H1 (cell line): Measurements from ENCODE around the gene MKKS. TPM values are rescaled to one million over a fixed set of nuclear protein-coding genes. Genes with fewer than 3 reads are reported as not detected.

Source experiments
- CTCF ChIA-PET: fragments of 300-600 bp; sonication (Branson Sonifier 250); formaldehyde crosslinking; loops from one replicate; lab custom pipeline; 2021; ENCODE audit not compliant: partially characterized antibody; lab: Charles Lee
- POLR2A ChIA-PET: fragments of 300-600 bp; sonication (Branson Sonifier 250); formaldehyde crosslinking; loops from one replicate; lab custom pipeline; 2021; ENCODE audit warnings: inconsistent platforms; ENCODE audit not compliant: partially characterized antibody; lab: Charles Lee
- DNase-seq, 2 experiments: peaks; one replicate each; pipeline versions ENCODE4 v3.0.0 to v3.0.0-alpha.2; 2010 to 2022; ENCODE audit warnings: low spot score in 2 of 2, low read depth in 1 of 2, mixed read lengths in 1 of 2
- FAIRE-seq: peaks from 2 replicates; lab custom pipeline; 2011; peaks lifted over from hg19 to GRCh38; lab: Jason Lieb, UNC
- H2AFZ ChIP-seq: 2 replicates; pipeline ENCODE4 v1.8.1; 2012; ENCODE audit warnings: low read length, inconsistent platforms
- H2AK5ac ChIP-seq: 2 replicates; pipeline ENCODE4 v1.6.1; 2013; ENCODE audit warnings: low read depth, low read length
- H2BK120ac ChIP-seq: replicated peaks from 2 replicates; pipeline ENCODE3; 2013; ENCODE audit warnings: low read depth, low read length, inconsistent platforms
- H2BK12ac ChIP-seq: 2 replicates; pipeline ENCODE4 v1.6.1; 2013; ENCODE audit warnings: low read depth, low read length
- H2BK15ac ChIP-seq: 2 replicates; pipeline ENCODE4 v1.6.1; 2013; ENCODE audit warnings: low read length
- H2BK20ac ChIP-seq: 2 replicates; pipeline ENCODE4 v1.6.1; 2013; ENCODE audit warnings: low read length
- H2BK5ac ChIP-seq: 2 replicates; pipeline ENCODE4 v1.6.1; 2013; ENCODE audit warnings: low read depth, low read length
- H3K14ac ChIP-seq: 2 replicates; pipeline ENCODE4 v1.6.1; 2013; ENCODE audit warnings: inconsistent platforms; ENCODE audit not compliant: insufficient read length
- H3K18ac ChIP-seq: 2 replicates; pipeline ENCODE4 v1.6.1; 2013; ENCODE audit warnings: low read length; ENCODE audit errors: extremely low read depth
- H3K23ac ChIP-seq: 2 replicates; pipeline ENCODE4 v1.6.1; 2013; ENCODE audit warnings: inconsistent platforms; ENCODE audit not compliant: insufficient read length
- H3K23me2 ChIP-seq: 2 replicates; pipeline ENCODE4 v1.6.1; 2013; ENCODE audit warnings: low read depth, low read length
- H3K27ac ChIP-seq: 2 replicates; pipeline ENCODE4 v1.6.1; 2011; ENCODE audit warnings: low read depth, low read length, inconsistent platforms
- H3K27me3 ChIP-seq, 4 experiments: replicated peaks in 1 of 4; 1 replicate in 1 of 4; 2 replicates in 3 of 4; pipeline versions ENCODE4 v1.6.1 to v1.8.1; 2011 to 2013; ENCODE audit warnings: low read length in 3 of 4, mild to moderate bottlenecking in 3 of 4, inconsistent platforms in 2 of 4, mixed read lengths in 2 of 4, moderate library complexity in 1 of 4; ENCODE audit not compliant: control insufficient read depth in 3 of 4, insufficient read depth in 3 of 4; ENCODE audit errors: extremely low read depth in 1 of 4
- H3K36me3 ChIP-seq, 4 experiments: 2 replicates each; pipeline versions ENCODE4 v1.6.1 to v1.8.1; 2011 to 2013; ENCODE audit warnings: mild to moderate bottlenecking in 4 of 4, low read length in 3 of 4, moderate library complexity in 2 of 4, control low read depth in 1 of 4, inconsistent platforms in 1 of 4; ENCODE audit not compliant: insufficient read depth in 4 of 4, control insufficient read depth in 2 of 4
- H3K4ac ChIP-seq: replicated peaks from 2 replicates; pipeline ENCODE3; 2013; ENCODE audit warnings: low read length, low read depth, mixed read lengths, inconsistent platforms; ENCODE audit not compliant: insufficient read length
- H3K4me1 ChIP-seq, 4 experiments: replicated peaks in 1 of 4; 1 replicate in 1 of 4; 2 replicates in 3 of 4; pipeline versions ENCODE4 v1.6.1 to v1.8.1; 2011 to 2013; ENCODE audit warnings: low read length in 3 of 4, inconsistent platforms in 2 of 4, mixed read lengths in 1 of 4; ENCODE audit not compliant: insufficient read depth in 4 of 4, control insufficient read depth in 3 of 4
- H3K4me2 ChIP-seq, 2 experiments: 2 replicates each; pipeline versions ENCODE4 v1.6.1 to v1.8.1; 2011 to 2013; ENCODE audit warnings: low read depth in 2 of 2, low read length in 2 of 2, control low read depth in 1 of 2, inconsistent platforms in 1 of 2, mild to moderate bottlenecking in 1 of 2; ENCODE audit not compliant: insufficient read depth in 1 of 2
- H3K4me3 ChIP-seq, 4 experiments: fragments of 200-600, 300-600 bp in 1 of 4; sonication (generic), shearing (Covaris generic), sonication (Bioruptor Twin) in 1 of 4; 2 replicates each; pipeline versions ENCODE4 v1.5.1 to v1.8.1; 2011 to 2016; ENCODE audit warnings: low read length in 4 of 4, low read depth in 3 of 4, control low read depth in 2 of 4, inconsistent platforms in 2 of 4, mild to moderate bottlenecking in 2 of 4, mixed read lengths in 1 of 4, moderate library complexity in 1 of 4; ENCODE audit not compliant: insufficient read depth in 2 of 4; ENCODE audit errors: extremely low read depth in 1 of 4
- H3K56ac ChIP-seq: replicated peaks from 2 replicates; pipeline ENCODE3; 2013; ENCODE audit warnings: low read depth, mild to moderate bottlenecking, mixed read lengths, low read length, inconsistent platforms; ENCODE audit not compliant: insufficient read length
- H3K79me1 ChIP-seq: 2 replicates; pipeline ENCODE4 v1.6.1; 2013; ENCODE audit warnings: low read depth, low read length, control low read depth
- H3K79me2 ChIP-seq, 2 experiments: 2 replicates each; pipeline versions ENCODE4 v1.6.1 to v1.8.1; 2012 to 2013; ENCODE audit warnings: low read length in 2 of 2, mild to moderate bottlenecking in 2 of 2, inconsistent platforms in 1 of 2; ENCODE audit not compliant: insufficient read depth in 2 of 2, control insufficient read depth in 1 of 2
- H3K9ac ChIP-seq, 4 experiments: replicated peaks in 1 of 4; 1 replicate in 1 of 4; 2 replicates in 3 of 4; pipeline versions ENCODE4 v1.6.1 to v1.8.1; 2011 to 2013; ENCODE audit warnings: low read depth in 3 of 4, low read length in 3 of 4, control low read depth in 2 of 4, mild to moderate bottlenecking in 2 of 4, moderate library complexity in 2 of 4, inconsistent platforms in 1 of 4; ENCODE audit errors: extremely low read depth in 1 of 4
- H3K9me3 ChIP-seq, 2 experiments: 2 replicates each; pipeline versions ENCODE4 v1.6.1 to v1.8.1; 2012 to 2013; ENCODE audit warnings: mild to moderate bottlenecking in 2 of 2, moderate library complexity in 2 of 2, control low read depth in 1 of 2, inconsistent platforms in 1 of 2, low read depth in 1 of 2, low read length in 1 of 2, mixed read lengths in 1 of 2; ENCODE audit not compliant: insufficient read depth in 2 of 2
- H4K20me1 ChIP-seq, 2 experiments: replicated peaks in 1 of 2; 2 replicates each; pipeline versions ENCODE3 to v1.8.1; 2011 to 2013; ENCODE audit warnings: inconsistent platforms in 2 of 2, low read length in 2 of 2, mild to moderate bottlenecking in 1 of 2; ENCODE audit not compliant: insufficient read depth in 2 of 2, control insufficient read depth in 1 of 2
- H4K5ac ChIP-seq: 2 replicates; pipeline ENCODE4 v1.6.1; 2013; ENCODE audit warnings: low read length, low read depth, mixed read lengths, inconsistent platforms; ENCODE audit not compliant: insufficient read length
- H4K8ac ChIP-seq: 2 replicates; pipeline ENCODE4 v1.8.0; 2013; ENCODE audit warnings: mild to moderate bottlenecking, moderate library complexity, low read length, inconsistent platforms; ENCODE audit not compliant: insufficient read depth; ENCODE audit errors: extremely low read depth
- H4K91ac ChIP-seq: replicated peaks from 2 replicates; pipeline ENCODE3; 2013; ENCODE audit warnings: low read length, mixed read lengths, inconsistent platforms; ENCODE audit not compliant: insufficient read length
- BCL11A ChIP-seq, 2 experiments: IDR thresholded peaks; one replicate each; pipeline ENCODE4 v1.6.1; 2011; ENCODE audit warnings: low read depth in 2 of 2, low read length in 2 of 2, mild to moderate bottlenecking in 2 of 2
- CBX5 ChIP-seq: fragments of 300-800, 300-1000 bp; sonication (generic); IDR thresholded peaks from 2 replicates; pipeline ENCODE4 v1.7.1; 2016; ENCODE audit warnings: antibody characterized with exemption, low read length, low read depth
- CEBPB ChIP-seq: IDR thresholded peaks from 2 replicates; pipeline ENCODE4 v1.6.1; 2012; ENCODE audit warnings: low read depth, low read length
- CREB1 ChIP-seq: IDR thresholded peaks from 2 replicates; pipeline ENCODE4 v1.6.1; 2012; ENCODE audit warnings: inconsistent platforms
- EP300 ChIP-seq, 2 experiments: IDR thresholded peaks; 1 replicate in 1 of 2; 2 replicates in 1 of 2; pipeline ENCODE4 v1.6.1; 2011 to 2012; ENCODE audit warnings: low read depth in 2 of 2, low read length in 2 of 2, mild to moderate bottlenecking in 2 of 2, borderline replicate concordance in 1 of 2, inconsistent platforms in 1 of 2, moderate library complexity in 1 of 2
- MAFK ChIP-seq: IDR thresholded peaks from 2 replicates; pipeline ENCODE4 v1.6.1; 2012; ENCODE audit warnings: low read depth, mild to moderate bottlenecking, improper control_type of control experiment, low read length
- RXRA ChIP-seq: IDR thresholded peaks from 2 replicates; pipeline ENCODE4 v1.6.1; 2011; ENCODE audit warnings: low read depth, mild to moderate bottlenecking, low read length, moderate library complexity; ENCODE audit not compliant: insufficient read depth
- SAP30 ChIP-seq: fragments of 300-600 bp; sonication (generic); IDR thresholded peaks from 2 replicates; pipeline ENCODE4 v1.7.1; 2012; ENCODE audit warnings: low read length, moderate library complexity, mild to moderate bottlenecking, inconsistent platforms; ENCODE audit not compliant: insufficient read depth, insufficient replicate concordance
- SIN3A ChIP-seq, 2 experiments: IDR thresholded peaks in 1 of 2; conservative IDR thresholded peaks in 1 of 2; 2 replicates each; pipeline ENCODE4 v1.6.1; 2011 to 2012; ENCODE audit warnings: low read length in 2 of 2, improper control_type of control experiment in 1 of 2, low read depth in 1 of 2, mild to moderate bottlenecking in 1 of 2
- SIX5 ChIP-seq: IDR thresholded peaks from 2 replicates; pipeline ENCODE4 v1.6.1; 2011; ENCODE audit warnings: mild to moderate bottlenecking, low read depth, low read length
- YY1 ChIP-seq: IDR thresholded peaks from 2 replicates; pipeline ENCODE4 v1.6.1; 2011; ENCODE audit warnings: low read depth, mild to moderate bottlenecking, low read length
- WGBS, 2 experiments: shearing (Covaris generic) in 1 of 2; methylation state at CpG; one replicate each; pipeline versions ENCODE4 v1.1.6 to v1.1.7; 2013 to 2015; ENCODE audit warnings: low lambda C conversion rate in 2 of 2, mixed read lengths in 2 of 2, inconsistent platforms in 1 of 2, low coverage in 1 of 2, missing lambda C conversion rate in 1 of 2; ENCODE audit not compliant: insufficient replicate concordance in 2 of 2, insufficient coverage in 1 of 2, insufficient read length in 1 of 2; ENCODE audit errors: extremely low coverage in 1 of 2, missing lambda C conversion rate in 1 of 2; 5-methylcytosine and 5-hydroxymethylcytosine counted together
- polyA plus RNA-seq, 7 experiments: library from polyadenylated mRNA; depleted of rRNA in 3 of 7; stranded (reverse) in 5 of 7; unstranded in 2 of 7; fragments of >200 nt in 5 of 7; fragments of 200-250 nt in 2 of 7; gene quantifications; 1 replicate in 5 of 7; 2 replicates in 1 of 7; 4 replicates in 1 of 7; pipeline versions ENCODE4 v1.2.1 to v1.2.3, GENCODE V29; 2011 to 2013; ENCODE audit warnings: missing spikeins in 2 of 7, mixed read lengths in 2 of 7
- total RNA-seq: library from RNA; stranded (reverse); fragmentation: NEBNext Ultra II Directional; extraction: Animal tissue kit (Norgen Biotek cat#: 25700); gene quantifications from 2 replicates; pipeline ENCODE4 v1.2.1, GENCODE V29; 2021

Gene MKKS
- total and polyA plus RNA-seq, 2 of the 8 experiments (the other 6 are each of a cell fraction or from before 2014, with no cell fraction given) = 15.9 to 24.8 TPM

DNA sequence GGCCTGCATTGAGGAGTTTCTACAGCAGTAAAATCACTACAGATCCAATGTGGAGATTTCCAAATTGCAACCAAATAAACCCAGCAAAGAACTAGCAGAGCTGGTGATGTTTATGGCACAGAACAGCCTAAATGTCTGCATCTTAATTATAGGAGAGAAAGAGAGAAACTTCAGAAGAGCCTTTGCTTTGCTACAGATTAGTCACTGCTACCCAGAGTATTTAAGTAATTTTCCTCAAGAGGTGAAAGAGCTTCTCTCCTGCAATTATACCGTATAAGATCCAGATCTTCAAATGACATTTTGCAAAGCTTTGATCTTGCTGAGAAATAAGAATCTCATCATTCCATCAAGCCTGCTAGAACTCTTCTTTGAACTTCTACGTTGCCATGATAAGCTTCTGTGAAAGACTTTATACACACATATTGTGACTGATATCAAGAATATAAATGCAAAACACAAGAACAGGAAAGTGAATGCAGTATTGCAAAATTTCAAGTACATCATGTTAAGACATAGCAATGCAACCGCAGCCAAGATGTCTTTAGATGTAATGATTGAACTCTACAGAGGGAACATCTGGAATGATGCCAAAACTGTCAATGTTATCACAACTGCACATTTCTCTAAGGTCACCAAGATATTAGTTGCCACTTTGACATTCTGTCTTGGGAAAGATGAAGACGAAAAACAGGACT is 48.0 kb downstream of the MKKS start:
- no peak overlapping the region for H2BK15ac ChIP-seq
- no peak overlapping the region for H3K23ac ChIP-seq
- no peaks in the 10 kb centered on the region for H4K20me1 ChIP-seq
- DNase-seq (no peak), FAIRE-seq (no peak)
- H3K23me2 ChIP-seq = no peaks in the 10 kb centered on the region
- no peak overlapping the region for H2BK5ac ChIP-seq
- H2BK20ac ChIP-seq = no peak overlapping the region
- H3K27me3 ChIP-seq = no peaks in the 10 kb centered on the region
- no peak overlapping the region for H3K14ac ChIP-seq
- H3K18ac ChIP-seq = no peak overlapping the region
- H3K56ac ChIP-seq = no peak overlapping the region
- no peaks in the 10 kb centered on the region for H3K36me3 ChIP-seq
- CTCF ChIA-PET = interaction anchor here (0.7 to 1.3 kb wide), 4 partner anchors 14 to 44 kb away, joined by 3 to 5 read pairs (median 3); no protein-coding TSS in a partner anchor
- WGBS, 2 experiments = 94% methylated on average over 4 of the region's 4 CpGs; no CpG with 5 or more reads in 1 of the 2 experiments
- no peaks in the 10 kb centered on the region for H3K9me3 ChIP-seq
- no peak overlapping the region for H2AFZ ChIP-seq
- no peaks in the 10 kb centered on the region for H3K79me2 ChIP-seq
- POLR2A ChIA-PET = no interaction called here
- H3K9ac ChIP-seq = no peak overlapping the region
- no peak overlapping the region for H3K4me2 ChIP-seq
- no peak overlapping the region for H4K8ac ChIP-seq
- no peak overlapping the region for H3K4me3 ChIP-seq
- no peak overlapping the region for H3K27ac ChIP-seq
- no peaks in the 10 kb centered on the region for H3K79me1 ChIP-seq
- no peak overlapping the region for H2BK12ac ChIP-seq
- no peak overlapping the region for H4K5ac ChIP-seq
- H2BK120ac ChIP-seq = no peak overlapping the region
- H4K91ac ChIP-seq = no peak overlapping the region
- no peak overlapping the region for H2AK5ac ChIP-seq
- TF ChIP-seq CBX5 = no peak
- TF ChIP-seq EP300 (IDR thresholded peaks at IDR 0.05; ENCODE audit: borderline replicate concordance in 1 of 2, low read depth in 2 of 2, low read length in 2 of 2) = no peak
- TF ChIP-seq SIN3A (conservative IDR thresholded peaks at IDR 0.05 in 1 of 2, IDR thresholded peaks at IDR 0.05 in 1 of 2; ENCODE audit: low read depth in 1 of 2, low read length in 2 of 2) = no peak
- no peak for TF ChIP-seq MAFK
- no peak for TF ChIP-seq RXRA
- TF ChIP-seq SIX5 = no peak
- no peak for TF ChIP-seq BCL11A (IDR thresholded peaks at IDR 0.05; ENCODE audit: low read depth in 2 of 2, low read length in 2 of 2)
- TF ChIP-seq YY1 = no peak
- no peak for TF ChIP-seq CREB1
- TF ChIP-seq SAP30 = no peak
- TF ChIP-seq CEBPB = no peak
- TF ChIP-seq, all 59 proteins: peak for 0
- Histone ChIP-seq H3K4me1 (no peaks in the 10 kb centered on the region), H3K4ac (no peak overlapping the region)
